Stomach (tissue), 9 donors: ENCODE data around the gene MSANTD2. TPM values are rescaled to one million over a fixed set of nuclear protein-coding genes. Genes with fewer than 3 reads are reported as not detected.

Experiments
- DNase-seq, 2 donors: peaks; one replicate each; pipeline versions ENCODE4 v3.0.0 to v3.0.0-alpha.2; 2013 to 2019
- H3K27ac ChIP-seq, 5 donors: fragments of 200-600 bp in 4 of 5; sonication (generic) in 4 of 5; one replicate each; pipeline ENCODE4 v1.5.1; 2013 to 2019; ENCODE audit warnings: mild to moderate bottlenecking in 1 of 5, moderate library complexity in 1 of 5
- H3K27me3 ChIP-seq, 3 donors: fragments of 200-600 bp; sonication (generic); one replicate each; pipeline ENCODE4 v1.5.1; 2017 to 2019; ENCODE audit warnings: mixed run types in 1 of 3
- H3K36me3 ChIP-seq, 4 donors: fragments of 200-600 bp; sonication (generic); 1 replicate in 3 of 4; 2 replicates in 1 of 4; pipeline ENCODE4 v1.5.1; 2016 to 2019
- H3K4me1 ChIP-seq, 4 donors: fragments of 200-600 bp; sonication (generic); one replicate each; pipeline ENCODE4 v1.5.1; 2016 to 2019
- H3K4me3 ChIP-seq, 4 donors: fragments of 200-600 bp; sonication (generic) in 3 of 4; one replicate each; pipeline ENCODE4 v1.5.1; 2016 to 2019; ENCODE audit warnings: mild to moderate bottlenecking in 1 of 4
- H3K9me3 ChIP-seq, 4 donors: fragments of 200-600 bp; sonication (generic); one replicate each; pipeline ENCODE4 v1.5.1; 2016 to 2019
- CTCF ChIP-seq, 7 experiments: fragments of 450-650 bp in 4 of 7; fragments of 200-600 bp in 3 of 7; sonication (generic) in 3 of 7; IDR thresholded peaks; one replicate each; pipeline ENCODE4 v1.5.1; 2016 to 2019; ENCODE audit warnings: antibody characterized with exemption in 7 of 7, control low read depth in 2 of 7, mild to moderate bottlenecking in 1 of 7
- EP300 ChIP-seq: sonication (generic); formaldehyde crosslinking; IDR thresholded peaks from one replicate; pipeline ENCODE4 v1.6.1; 2017; ENCODE audit warnings: antibody characterized with exemption
- POLR2A ChIP-seq, 4 donors: fragments of 450-650 bp; IDR thresholded peaks; one replicate each; pipeline ENCODE4 v1.6.1; 2016; ENCODE audit warnings: antibody characterized with exemption in 4 of 4, control low read depth in 2 of 4, mild to moderate bottlenecking in 1 of 4, moderate library complexity in 1 of 4
- POLR2AphosphoS5 ChIP-seq, 3 donors: sonication (generic); formaldehyde crosslinking; IDR thresholded peaks; one replicate each; pipeline ENCODE4 v1.6.1; 2016; ENCODE audit warnings: antibody characterized with exemption in 3 of 3
- WGBS, 5 donors: extraction: QIAGEN DNeasy Blood & Tissue Kit in 3 of 5; methylation state at CpG; one replicate each; pipeline versions ENCODE4 v1.1.5 to v1.1.7; 2013 to 2018; 5-methylcytosine and 5-hydroxymethylcytosine counted together
- intact Hi-C: fragments of 100-400 bp; cut with DNase I; formaldehyde crosslinking; loops from one replicate; pipeline ENCODE4 v1.15.1; 2023; ENCODE audit warnings: low total_unique reads
- polyA plus RNA-seq, 3 donors: library from polyadenylated mRNA; stranded (reverse); fragments of 200-250 nt; gene quantifications; one replicate each; pipeline ENCODE4 v1.2.3, GENCODE V29; 2013
- total RNA-seq, 5 donors: library from RNA; depleted of rRNA; stranded (reverse); fragments of >200 nt; gene quantifications; one replicate each; pipeline versions ENCODE4 v1.1.0 to v1.2.3, GENCODE V29; 2014 to 2016
- donor health status: healthy with polysubstance abuse.
- donor health status: Bipolar disorder and iron deficiency.
- donor health status: healthy.

The MSANTD2 gene
- total and polyA plus RNA-seq, 8 donors: 2.8 to 40.2 (median 8.3) TPM

- H3K27me3 ChIP-seq: no peaks in the 10 kb centered on the region
- intact Hi-C loops: no loop called here
- H3K9me3 ChIP-seq: no peaks in the 10 kb centered on the region
- peaks cover 8 to 59% (median 40%) of the 10 kb centered on the region in 4 donors for H3K4me1 ChIP-seq
- WGBS, 5 donors: 72 to 94% (median 76%) methylated on average over 2 of the region's 2 CpGs
- no peak overlapping the region for H3K27ac ChIP-seq
- TF ChIP-seq CTCF (IDR thresholded peaks at IDR 0.05): peak in 4 of 7 experiments; percentile 30 to 56 (median 54)
- no peak for TF ChIP-seq POLR2AphosphoS5 (IDR thresholded peaks at IDR 0.05)
- DNase-seq: peak in 1 of 2 donors; percentile 77
- H3K36me3 ChIP-seq: no peaks in the 10 kb centered on the region
- H3K4me3 ChIP-seq: no peak overlapping the region
Measured at GRCh38 chr11:124793466-124794278, 6.5 kb downstream of the MSANTD2 start.

GRCh38 chr11:124791626-124792341 is 8.4 kb downstream of the MSANTD2 start:
- H3K36me3 ChIP-seq: no peaks in the 10 kb centered on the region
- TF ChIP-seq POLR2AphosphoS5 (IDR thresholded peaks at IDR 0.05) (no peak), POLR2A (IDR thresholded peaks at IDR 0.05) (no peak), EP300 (no peak), CTCF (IDR thresholded peaks at IDR 0.05) (no peak)
- H3K9me3 ChIP-seq: no peaks in the 10 kb centered on the region
- H3K27ac ChIP-seq: no peak overlapping the region
- H3K27me3 ChIP-seq: no peaks in the 10 kb centered on the region
- WGBS, 5 donors: 78 to 94% (median 91%) methylated on average over 4 of the region's 4 CpGs
- intact Hi-C loops: no loop called here
- peaks cover 4 to 47% (median 23%) of the 10 kb centered on the region in 4 donors for H3K4me1 ChIP-seq
- H3K4me3 ChIP-seq: no peak overlapping the region
- no peak for DNase-seq

GRCh38 chr11:124788521-124788920 is 11.7 kb downstream of the MSANTD2 start:
- intact Hi-C loops: no loop called here
- Histone ChIP-seq H3K27me3 (no peaks in the 10 kb centered on the region), H3K4me1 (peaks cover under 1 to 33% (median 15%) of the 10 kb centered on the region in 4 donors), H3K27ac (no peak overlapping the region), H3K9me3 (no peaks in the 10 kb centered on the region), H3K4me3 (no peak overlapping the region), H3K36me3 (no peaks in the 10 kb centered on the region)
- DNase-seq: no peak
- no peak for TF ChIP-seq POLR2AphosphoS5 (IDR thresholded peaks at IDR 0.05)
- no peak for TF ChIP-seq EP300
- no peak for TF ChIP-seq CTCF (IDR thresholded peaks at IDR 0.05)

- H3K36me3 ChIP-seq: no peaks in the 10 kb centered on the region
- no peak overlapping the region for H3K4me3 ChIP-seq
- no peak overlapping the region for H3K27ac ChIP-seq
- TF ChIP-seq POLR2AphosphoS5 (IDR thresholded peaks at IDR 0.05) (no peak), EP300 (no peak), CTCF (IDR thresholded peaks at IDR 0.05) (no peak)
- intact Hi-C loops: no loop called here
- WGBS, 5 donors: 65 to 84% (median 79%) methylated on average over 2 of the region's 2 CpGs
- H3K4me1 ChIP-seq: peaks cover 0 to 23% (median 6%) of the 10 kb centered on the region in 4 donors
- H3K27me3 ChIP-seq: no peaks in the 10 kb centered on the region
- no peaks in the 10 kb centered on the region for H3K9me3 ChIP-seq
- DNase-seq: no peak
Measured at GRCh38 chr11:124784051-124784450, 16.2 kb downstream of the MSANTD2 start.
